HCT116 (cell line): ENCODE results near the gene CRADD.

ENCODE experiments used
- TF ChIP-seq, protein P1 (sequence below), 3 experiments: fragments of 200-600 bp in 1 of 3; sonication (generic) in 1 of 3; IDR thresholded peaks in 2 of 3; conservative IDR thresholded peaks in 1 of 3; 2 replicates each; pipeline ENCODE4 v1.5.1; 2012 to 2017; ENCODE audit warnings: low read depth in 2 of 3, low read length in 2 of 3, antibody characterized with exemption in 1 of 3, borderline replicate concordance in 1 of 3, control low read depth in 1 of 3, mild to moderate bottlenecking in 1 of 3, mixed read lengths in 1 of 3, mixed run types in 1 of 3, moderate library complexity in 1 of 3; ENCODE audit not compliant: insufficient read depth in 1 of 3
- TF ChIP-seq, protein P2 (sequence below): IDR thresholded peaks from 2 replicates; pipeline ENCODE4 v1.6.1; 2012; ENCODE audit warnings: low read depth

DNA sequence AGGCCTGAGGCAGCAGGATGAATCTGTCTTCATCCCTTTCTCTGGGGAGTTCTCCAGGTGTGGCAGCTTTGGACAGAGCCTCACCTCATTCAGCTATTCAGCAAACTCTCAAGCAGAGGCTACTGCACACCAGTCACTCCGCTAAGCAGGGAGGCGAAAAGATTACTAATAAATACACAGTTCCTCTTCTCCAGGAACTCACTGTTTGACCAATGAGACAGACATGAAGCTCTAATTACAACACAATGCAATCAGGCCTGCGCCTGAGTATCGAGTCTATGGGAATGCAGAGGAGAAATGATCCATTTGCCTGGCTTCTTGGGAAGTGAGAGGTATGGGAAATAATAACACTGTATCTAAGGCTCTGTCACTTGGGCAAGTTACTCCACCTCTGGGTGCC is 178.1 kb downstream of the CRADD start:
- TF ChIP-seq, protein P1, sequence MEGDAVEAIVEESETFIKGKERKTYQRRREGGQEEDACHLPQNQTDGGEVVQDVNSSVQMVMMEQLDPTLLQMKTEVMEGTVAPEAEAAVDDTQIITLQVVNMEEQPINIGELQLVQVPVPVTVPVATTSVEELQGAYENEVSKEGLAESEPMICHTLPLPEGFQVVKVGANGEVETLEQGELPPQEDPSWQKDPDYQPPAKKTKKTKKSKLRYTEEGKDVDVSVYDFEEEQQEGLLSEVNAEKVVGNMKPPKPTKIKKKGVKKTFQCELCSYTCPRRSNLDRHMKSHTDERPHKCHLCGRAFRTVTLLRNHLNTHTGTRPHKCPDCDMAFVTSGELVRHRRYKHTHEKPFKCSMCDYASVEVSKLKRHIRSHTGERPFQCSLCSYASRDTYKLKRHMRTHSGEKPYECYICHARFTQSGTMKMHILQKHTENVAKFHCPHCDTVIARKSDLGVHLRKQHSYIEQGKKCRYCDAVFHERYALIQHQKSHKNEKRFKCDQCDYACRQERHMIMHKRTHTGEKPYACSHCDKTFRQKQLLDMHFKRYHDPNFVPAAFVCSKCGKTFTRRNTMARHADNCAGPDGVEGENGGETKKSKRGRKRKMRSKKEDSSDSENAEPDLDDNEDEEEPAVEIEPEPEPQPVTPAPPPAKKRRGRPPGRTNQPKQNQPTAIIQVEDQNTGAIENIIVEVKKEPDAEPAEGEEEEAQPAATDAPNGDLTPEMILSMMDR (IDR thresholded peaks at IDR 0.05 in 2 of 3, conservative IDR thresholded peaks at IDR 0.05 in 1 of 3; ENCODE audit: borderline replicate concordance in 1 of 3, insufficient read depth in 1 of 3, low read depth in 2 of 3, low read length in 2 of 3): no peak
- TF ChIP-seq, protein P2, sequence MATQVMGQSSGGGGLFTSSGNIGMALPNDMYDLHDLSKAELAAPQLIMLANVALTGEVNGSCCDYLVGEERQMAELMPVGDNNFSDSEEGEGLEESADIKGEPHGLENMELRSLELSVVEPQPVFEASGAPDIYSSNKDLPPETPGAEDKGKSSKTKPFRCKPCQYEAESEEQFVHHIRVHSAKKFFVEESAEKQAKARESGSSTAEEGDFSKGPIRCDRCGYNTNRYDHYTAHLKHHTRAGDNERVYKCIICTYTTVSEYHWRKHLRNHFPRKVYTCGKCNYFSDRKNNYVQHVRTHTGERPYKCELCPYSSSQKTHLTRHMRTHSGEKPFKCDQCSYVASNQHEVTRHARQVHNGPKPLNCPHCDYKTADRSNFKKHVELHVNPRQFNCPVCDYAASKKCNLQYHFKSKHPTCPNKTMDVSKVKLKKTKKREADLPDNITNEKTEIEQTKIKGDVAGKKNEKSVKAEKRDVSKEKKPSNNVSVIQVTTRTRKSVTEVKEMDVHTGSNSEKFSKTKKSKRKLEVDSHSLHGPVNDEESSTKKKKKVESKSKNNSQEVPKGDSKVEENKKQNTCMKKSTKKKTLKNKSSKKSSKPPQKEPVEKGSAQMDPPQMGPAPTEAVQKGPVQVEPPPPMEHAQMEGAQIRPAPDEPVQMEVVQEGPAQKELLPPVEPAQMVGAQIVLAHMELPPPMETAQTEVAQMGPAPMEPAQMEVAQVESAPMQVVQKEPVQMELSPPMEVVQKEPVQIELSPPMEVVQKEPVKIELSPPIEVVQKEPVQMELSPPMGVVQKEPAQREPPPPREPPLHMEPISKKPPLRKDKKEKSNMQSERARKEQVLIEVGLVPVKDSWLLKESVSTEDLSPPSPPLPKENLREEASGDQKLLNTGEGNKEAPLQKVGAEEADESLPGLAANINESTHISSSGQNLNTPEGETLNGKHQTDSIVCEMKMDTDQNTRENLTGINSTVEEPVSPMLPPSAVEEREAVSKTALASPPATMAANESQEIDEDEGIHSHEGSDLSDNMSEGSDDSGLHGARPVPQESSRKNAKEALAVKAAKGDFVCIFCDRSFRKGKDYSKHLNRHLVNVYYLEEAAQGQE: no peak
